SJSA1 (cell line): Measurements from ENCODE around the gene GRID1. TPM values are rescaled to one million over a fixed set of nuclear protein-coding genes. Genes with fewer than 3 reads are reported as not detected.

Experiments used
- DNase-seq, 2 experiments: peaks; one replicate each; pipeline ENCODE4 v3.0.0-alpha.2; 2015 to 2020; ENCODE audit warnings: low spot score in 2 of 2, low read depth in 1 of 2
- H3K27ac ChIP-seq: fragments of 250-450 bp; sonication (Bioruptor Pico); 2 replicates; pipeline ENCODE4 v1.5.1; 2020; ENCODE audit warnings: mild to moderate bottlenecking, moderate library complexity
- H3K27me3 ChIP-seq: fragments of 250-450 bp; sonication (Bioruptor Pico); replicated peaks from 2 replicates; pipeline ENCODE4 v1.5.1; 2020; ENCODE audit warnings: mild to moderate bottlenecking, moderate library complexity
- H3K36me3 ChIP-seq: fragments of 250-450 bp; sonication (Bioruptor Pico); 2 replicates; pipeline ENCODE4 v1.5.1; 2020; ENCODE audit warnings: mild to moderate bottlenecking
- H3K4me1 ChIP-seq: fragments of 250-450 bp; sonication (Bioruptor Pico); replicated peaks from 2 replicates; pipeline ENCODE4 v1.6.1; 2021; ENCODE audit warnings: mild to moderate bottlenecking
- H3K4me3 ChIP-seq: fragments of 250-450 bp; sonication (Bioruptor Pico); 2 replicates; pipeline ENCODE4 v1.5.1; 2020; ENCODE audit warnings: mild to moderate bottlenecking
- H3K9me3 ChIP-seq: fragments of 250-450 bp; sonication (Bioruptor Pico); replicated peaks from 2 replicates; pipeline ENCODE4 v1.5.1; 2020; ENCODE audit warnings: mild to moderate bottlenecking
- total RNA-seq: library from RNA; depleted of rRNA; stranded (reverse); fragments of >200 nt; shearing (Covaris generic); gene quantifications from 2 replicates; pipeline ENCODE4 v1.2.3, GENCODE V29; 2014

GRID1 gene
- total RNA-seq, 1 experiment from 2014 or later, result 0.05 TPM

GRCh38 chr10:85794553-85794952 lies 572.0 kb downstream of the GRID1 start:
- no peaks in the 10 kb centered on the region for H3K36me3 ChIP-seq
- no peak overlapping the region for H3K4me3 ChIP-seq
- no peaks in the 10 kb centered on the region for H3K4me1 ChIP-seq
- DNase-seq, result no peak
- no peaks in the 10 kb centered on the region for H3K27me3 ChIP-seq
- H3K9me3 ChIP-seq, result no peaks in the 10 kb centered on the region
- no peak overlapping the region for H3K27ac ChIP-seq

GRCh38 chr10:85792533-85792858 lies 574.1 kb downstream of the GRID1 start:
- DNase-seq, result no peak
- no peaks in the 10 kb centered on the region for H3K36me3 ChIP-seq

GRCh38 chr10:85791818-85792532 lies 574.6 kb downstream of the GRID1 start:
- no peaks in the 10 kb centered on the region for H3K27me3 ChIP-seq
- H3K4me1 ChIP-seq, result no peaks in the 10 kb centered on the region
- DNase-seq, result no peak
- H3K4me3 ChIP-seq, result no peak overlapping the region
- H3K27ac ChIP-seq, result no peak overlapping the region
- no peaks in the 10 kb centered on the region for H3K9me3 ChIP-seq
- no peaks in the 10 kb centered on the region for H3K36me3 ChIP-seq

More at GRCh38 chr10:85792533-85792858, 574.1 kb downstream of the GRID1 start:
- no peaks in the 10 kb centered on the region for H3K27me3 ChIP-seq
- H3K4me1 ChIP-seq, result no peaks in the 10 kb centered on the region
- H3K9me3 ChIP-seq, result no peaks in the 10 kb centered on the region
- no peak overlapping the region for H3K27ac ChIP-seq
- H3K4me3 ChIP-seq, result no peak overlapping the region

- Histone ChIP-seq H3K4me1 (no peaks in the 10 kb centered on the region), H3K9me3 (no peaks in the 10 kb centered on the region), H3K36me3 (no peaks in the 10 kb centered on the region), H3K4me3 (no peak overlapping the region), H3K27ac (no peak overlapping the region), H3K27me3 (no peaks in the 10 kb centered on the region)
- DNase-seq, result no peak
Observed at GRCh38 chr10:85789982-85790789, 576.4 kb downstream of the GRID1 start.

DNA sequence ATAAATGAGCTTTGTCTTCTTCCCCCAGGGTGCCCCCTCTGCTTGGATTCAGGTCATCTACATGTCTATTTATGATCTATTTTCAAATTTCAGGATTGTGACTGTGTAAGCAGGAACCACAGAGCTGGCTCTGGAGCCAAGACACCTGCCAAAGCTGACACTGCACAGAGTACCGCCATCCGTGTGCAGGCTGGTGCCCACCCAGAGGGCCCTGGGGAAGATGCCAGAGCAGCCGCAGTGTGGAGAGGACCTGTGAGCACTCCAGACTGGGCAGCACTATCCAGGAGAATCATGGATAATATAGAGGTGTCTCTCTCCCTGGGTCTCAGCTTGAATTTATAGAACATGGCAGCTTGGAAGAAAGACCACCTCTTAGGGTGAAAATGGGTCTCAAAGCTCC lies 577.5 kb downstream of the GRID1 start:
- no peaks in the 10 kb centered on the region for H3K27me3 ChIP-seq
- DNase-seq, result no peak
- H3K36me3 ChIP-seq, result no peaks in the 10 kb centered on the region
- H3K4me3 ChIP-seq, result no peak overlapping the region
- H3K27ac ChIP-seq, result no peak overlapping the region
- H3K9me3 ChIP-seq, result no peaks in the 10 kb centered on the region
- no peaks in the 10 kb centered on the region for H3K4me1 ChIP-seq

- Histone ChIP-seq H3K27me3 (no peaks in the 10 kb centered on the region), H3K36me3 (no peaks in the 10 kb centered on the region), H3K4me1 (no peaks in the 10 kb centered on the region), H3K27ac (no peak overlapping the region), H3K9me3 (no peaks in the 10 kb centered on the region), H3K4me3 (no peak overlapping the region)
- no peak for DNase-seq
Observed at GRCh38 chr10:85788570-85788969, 578.0 kb downstream of the GRID1 start.

DNA sequence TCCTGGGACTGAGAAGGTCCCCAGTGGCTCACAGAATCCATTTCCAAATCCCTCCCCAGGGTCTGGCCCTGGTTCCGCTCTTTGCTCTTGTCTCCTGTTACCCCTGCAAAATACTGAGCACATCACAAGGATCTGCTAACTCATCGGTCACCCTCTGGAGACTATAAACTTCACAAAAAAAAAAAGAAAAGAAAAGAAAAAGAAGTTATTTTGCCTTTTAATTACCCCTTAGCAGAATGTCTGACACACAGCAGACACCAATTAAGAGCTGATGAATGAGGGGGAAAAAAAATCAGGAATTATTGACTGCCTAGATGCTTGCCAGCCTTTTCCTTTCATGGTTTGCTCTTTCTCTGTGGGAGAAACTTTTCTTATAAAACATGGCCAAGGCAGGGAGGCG lies 578.7 kb downstream of the GRID1 start:
- Histone ChIP-seq H3K9me3 (no peaks in the 10 kb centered on the region), H3K36me3 (no peaks in the 10 kb centered on the region), H3K4me3 (no peak overlapping the region), H3K4me1 (no peaks in the 10 kb centered on the region), H3K27ac (no peak overlapping the region), H3K27me3 (no peaks in the 10 kb centered on the region)
- DNase-seq, result no peak

GRCh38 chr10:85787393-85787792 lies 579.2 kb downstream of the GRID1 start:
- H3K27me3 ChIP-seq, result no peaks in the 10 kb centered on the region
- DNase-seq, result no peak
- no peak overlapping the region for H3K27ac ChIP-seq
- no peaks in the 10 kb centered on the region for H3K36me3 ChIP-seq
- no peaks in the 10 kb centered on the region for H3K4me1 ChIP-seq
- H3K9me3 ChIP-seq, result no peaks in the 10 kb centered on the region
- no peak overlapping the region for H3K4me3 ChIP-seq

- no peak for DNase-seq
- Histone ChIP-seq H3K27ac (no peak overlapping the region), H3K4me1 (no peaks in the 10 kb centered on the region), H3K9me3 (no peaks in the 10 kb centered on the region), H3K27me3 (no peaks in the 10 kb centered on the region), H3K4me3 (no peak overlapping the region), H3K36me3 (no peaks in the 10 kb centered on the region)
Observed at GRCh38 chr10:85786401-85786899, 580.1 kb downstream of the GRID1 start.

DNA sequence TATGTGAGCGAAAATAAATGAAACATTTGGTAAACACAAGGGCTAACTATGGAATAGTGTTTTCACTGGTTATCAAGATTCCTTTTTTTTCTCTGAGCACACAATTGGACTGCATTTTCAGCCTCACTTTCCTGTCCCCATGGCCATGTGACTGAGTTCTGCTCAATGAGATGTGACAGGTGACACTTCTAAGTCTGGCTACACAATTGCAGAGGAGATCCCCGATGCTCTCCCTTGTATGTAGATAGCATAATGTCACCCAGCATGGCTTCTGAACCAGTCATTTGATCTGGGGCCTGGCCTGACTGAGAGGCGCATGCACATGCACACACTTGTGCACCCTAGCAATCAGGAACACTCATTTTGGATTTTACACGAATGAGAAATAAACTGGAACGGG lies 581.8 kb downstream of the GRID1 start:
- Histone ChIP-seq H3K36me3 (no peaks in the 10 kb centered on the region), H3K27me3 (no peaks in the 10 kb centered on the region), H3K27ac (no peak overlapping the region), H3K4me1 (no peaks in the 10 kb centered on the region), H3K4me3 (no peak overlapping the region), H3K9me3 (no peaks in the 10 kb centered on the region)
- DNase-seq, result no peak

- Histone ChIP-seq H3K9me3 (no peaks in the 10 kb centered on the region), H3K36me3 (no peaks in the 10 kb centered on the region), H3K4me1 (no peaks in the 10 kb centered on the region), H3K27ac (no peak overlapping the region), H3K4me3 (no peak overlapping the region), H3K27me3 (no peaks in the 10 kb centered on the region)
- DNase-seq, result no peak
Observed at GRCh38 chr10:85781404-85781803, 585.2 kb downstream of the GRID1 start.

- H3K9me3 ChIP-seq, result no peaks in the 10 kb centered on the region
- no peaks in the 10 kb centered on the region for H3K27me3 ChIP-seq
- no peaks in the 10 kb centered on the region for H3K36me3 ChIP-seq
- no peak for DNase-seq
- no peak overlapping the region for H3K27ac ChIP-seq
- no peak overlapping the region for H3K4me3 ChIP-seq
- no peaks in the 10 kb centered on the region for H3K4me1 ChIP-seq
Observed at GRCh38 chr10:85778074-85778473, 588.5 kb downstream of the GRID1 start.

DNA sequence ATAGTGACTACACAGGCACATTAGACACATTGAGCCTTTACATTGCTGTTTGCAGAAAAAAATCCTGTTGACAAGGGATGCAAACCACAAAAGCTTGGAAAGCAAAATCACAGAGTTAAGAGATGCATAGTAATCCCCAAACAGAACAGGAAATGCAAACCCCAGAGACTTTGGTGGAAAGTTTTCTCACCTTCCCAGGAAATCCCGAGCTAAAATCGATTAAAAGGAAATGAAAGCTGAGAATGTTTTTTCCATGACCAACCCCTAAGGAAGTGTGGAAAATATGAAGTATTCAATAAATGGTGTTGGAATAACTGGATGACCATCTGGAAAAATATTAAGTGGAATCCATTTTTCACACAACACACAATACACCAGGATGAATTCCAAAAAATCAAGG lies 598.7 kb downstream of the GRID1 start:
- no peak for DNase-seq
- no peaks in the 10 kb centered on the region; the same call in 1 of the 2 replicates for H3K9me3 ChIP-seq
- no peaks in the 10 kb centered on the region for H3K36me3 ChIP-seq
- H3K4me1 ChIP-seq, result no peaks in the 10 kb centered on the region
- H3K27me3 ChIP-seq, result no peaks in the 10 kb centered on the region
- H3K4me3 ChIP-seq, result no peak overlapping the region
- no peak overlapping the region for H3K27ac ChIP-seq

- DNase-seq, result no peak
- Histone ChIP-seq H3K27me3 (no peaks in the 10 kb centered on the region), H3K9me3 (no peaks in the 10 kb centered on the region; the same call in 1 of the 2 replicates), H3K36me3 (no peaks in the 10 kb centered on the region), H3K4me3 (no peak overlapping the region), H3K4me1 (no peaks in the 10 kb centered on the region), H3K27ac (no peak overlapping the region)
Observed at GRCh38 chr10:85764108-85764507, 602.5 kb downstream of the GRID1 start.
